ENCODE measurements around the gene CGB2.

- TF ChIP-seq POLR2A (IDR thresholded peaks at IDR 0.05) (no peak), CTCF (IDR thresholded peaks at IDR 0.05) (no peak)
Measured at GRCh38 chr19:49070416-49070815, 38.7 kb downstream of the CGB2 start.
